Activated T-helper 9 cell treated with anti-CD3 and anti-CD28 coated beads, Interleukin-2, amount 50 U/mL, for 16 hours (primary cell): Measurements from ENCODE around the gene RCBTB1.
A peak's percentile ranks its signal among the peaks of the same experiment; 100 is the strongest.
"Not testable (repeated sequence)": the region's sequence is repeated elsewhere in the genome, so short reads cannot be mapped to it uniquely, and the experiment has no call there.

ENCODE experiments used
- DNase-seq: peaks from one replicate; pipeline ENCODE4 v3.0.0-alpha.2; 2020; ENCODE audit warnings: low read depth

RCBTB1 gene

GRCh38 chr13:49585220-49586157 lies at the start of gene RCBTB1:
RCBTB1 (minus strand) TSS chr13:49585558; CDS start chr13:49567279, 18,279 bp downstream.
- peak; percentile 64 for DNase-seq

- no peak for DNase-seq
These were observed 48.4 kb upstream of the RCBTB1 start for GRCh38 chr13:49633710-49634109.

- no peak for DNase-seq
These were observed 46.8 kb upstream of the RCBTB1 start for GRCh38 chr13:49632156-49632555.

DNA sequence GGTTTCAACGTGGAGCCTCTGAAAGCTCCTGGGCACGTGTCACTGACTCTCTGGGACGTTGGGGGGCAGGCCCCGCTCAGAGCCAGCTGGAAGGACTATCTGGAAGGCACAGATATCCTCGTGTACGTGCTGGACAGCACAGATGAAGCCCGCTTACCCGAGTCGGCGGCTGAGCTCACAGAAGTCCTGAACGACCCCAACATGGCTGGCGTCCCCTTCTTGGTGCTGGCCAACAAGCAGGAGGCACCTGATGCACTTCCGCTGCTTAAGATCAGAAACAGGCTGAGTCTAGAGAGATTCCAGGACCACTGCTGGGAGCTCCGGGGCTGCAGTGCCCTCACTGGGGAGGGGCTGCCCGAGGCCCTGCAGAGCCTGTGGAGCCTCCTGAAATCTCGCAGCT lies 45.2 kb upstream of the RCBTB1 start:
- no peak for DNase-seq

- DNase-seq: no peak
These were observed 44.6 kb upstream of the RCBTB1 start for GRCh38 chr13:49629947-49630346.

- no peak for DNase-seq
These were observed 44.0 kb upstream of the RCBTB1 start for GRCh38 chr13:49629196-49629938.

DNA sequence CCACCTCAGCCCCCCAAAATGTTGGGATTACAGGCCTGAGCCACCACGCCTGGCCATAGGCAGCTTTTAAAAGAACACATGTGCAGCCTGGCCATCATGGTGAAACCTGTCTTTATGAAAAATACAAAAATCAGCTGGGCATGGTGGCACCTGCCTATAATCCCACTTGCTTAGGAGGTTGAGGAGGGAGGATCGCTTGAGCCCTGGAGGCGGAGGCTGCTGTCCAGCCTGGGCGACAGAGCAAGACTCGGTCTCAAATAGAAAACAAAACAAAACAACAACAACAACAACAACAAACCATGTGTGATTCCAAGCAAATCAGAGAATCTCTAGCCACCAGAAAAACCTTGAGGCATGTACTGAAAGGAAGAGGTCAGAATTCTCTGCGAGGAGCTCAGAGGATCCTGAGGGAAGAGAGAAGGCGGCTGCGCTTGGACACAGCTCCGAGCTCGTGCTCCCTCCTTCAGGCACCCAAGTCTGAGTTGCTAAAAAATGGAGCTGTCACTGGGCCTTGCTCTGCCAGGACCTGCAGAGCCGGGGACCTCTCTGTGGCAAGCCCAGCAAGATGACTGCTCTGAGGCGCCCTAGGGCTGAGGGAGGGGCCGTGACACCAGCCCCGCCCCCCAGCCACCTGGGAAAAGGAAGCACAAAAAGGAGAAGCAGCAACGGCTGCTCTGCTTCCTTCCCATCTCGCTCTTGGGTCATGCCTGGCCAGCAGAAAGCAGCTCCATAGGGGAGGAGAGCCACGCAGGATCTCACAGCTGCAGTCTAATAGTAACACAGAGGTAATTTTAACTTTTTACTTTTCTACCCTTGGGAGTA lies 42.7 kb upstream of the RCBTB1 start, which contains the start of gene ARL11:
TSS of gene ARL11 (plus strand) at position 677 of the 822 bp plus-strand sequence. CDS start 1,941 bp downstream, outside the sequence.
- DNase-seq: peak; percentile 16

- DNase-seq: no peak
These were observed 40.2 kb upstream of the RCBTB1 start for GRCh38 chr13:49625392-49626079.

GRCh38 chr13:49624229-49624628 lies 38.9 kb upstream of the RCBTB1 start:
- no peak for DNase-seq

GRCh38 chr13:49622174-49622946 lies 37.0 kb upstream of the RCBTB1 start:
- DNase-seq: no peak

GRCh38 chr13:49620170-49620621 lies 34.8 kb upstream of the RCBTB1 start:
- DNase-seq: no peak

GRCh38 chr13:49616676-49617065 lies 31.3 kb upstream of the RCBTB1 start:
- no peak for DNase-seq

DNA sequence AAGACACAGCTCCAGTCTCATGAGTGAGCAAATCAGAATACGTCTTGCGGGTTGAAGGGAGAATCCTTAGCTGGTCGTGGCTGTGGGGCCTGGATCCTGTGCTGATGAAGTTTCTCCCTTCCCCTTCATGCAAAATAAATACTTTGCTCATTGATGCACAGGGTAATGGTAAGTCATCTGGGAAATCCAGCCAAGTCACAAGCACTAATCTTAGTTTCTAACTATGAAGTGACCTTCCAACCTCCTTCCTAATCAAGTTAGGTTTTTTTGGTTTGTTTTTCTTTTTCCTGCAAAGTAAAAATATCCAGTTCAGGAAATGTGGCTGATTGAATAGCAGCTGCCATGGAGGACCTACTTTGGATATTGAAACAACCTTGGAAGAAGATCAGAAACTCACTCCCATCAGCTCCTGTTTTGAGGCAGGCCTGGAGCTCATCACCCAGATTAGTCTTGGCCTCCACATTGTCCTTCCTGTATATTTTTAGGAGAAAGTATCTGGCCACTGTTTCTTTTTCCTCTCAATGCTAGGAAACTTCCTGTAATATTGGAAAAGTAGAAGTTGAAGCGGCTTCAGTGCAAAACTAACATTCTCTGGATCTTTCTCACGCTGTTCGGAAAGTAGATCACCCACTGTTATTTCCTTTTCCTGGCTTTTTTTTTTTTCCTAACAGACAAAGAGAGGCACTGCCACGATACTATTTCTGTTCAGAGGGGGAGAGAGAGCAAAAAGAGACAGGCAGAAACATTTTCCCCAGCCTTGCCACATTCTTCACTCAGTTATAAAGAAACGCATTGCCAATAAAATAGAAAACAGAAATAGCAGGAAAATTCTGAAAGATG lies 30.7 kb upstream of the RCBTB1 start:
- DNase-seq: no peak

- not testable (repeated sequence) for DNase-seq
These were observed 26.7 kb upstream of the RCBTB1 start for GRCh38 chr13:49612042-49612441.

DNA sequence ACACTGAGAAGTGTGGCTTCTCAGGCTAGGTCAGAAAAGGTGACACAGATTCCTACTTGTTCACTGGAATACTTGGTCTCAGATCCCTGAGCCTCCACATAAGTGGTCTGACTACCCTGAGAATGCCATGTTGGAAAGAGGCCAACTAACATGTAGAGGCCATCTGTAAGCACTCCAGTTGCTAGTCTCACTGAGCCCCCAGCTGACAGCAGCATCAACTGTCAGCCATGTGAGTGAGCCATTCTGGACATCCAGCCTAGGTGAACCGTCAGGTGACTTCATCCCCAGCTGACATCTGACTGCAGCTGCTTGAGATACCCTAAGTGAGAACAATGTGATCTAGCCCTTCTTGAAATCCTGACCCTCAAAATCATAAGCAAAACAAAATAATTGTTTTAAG lies 24.8 kb upstream of the RCBTB1 start:
- DNase-seq: no peak

DNA sequence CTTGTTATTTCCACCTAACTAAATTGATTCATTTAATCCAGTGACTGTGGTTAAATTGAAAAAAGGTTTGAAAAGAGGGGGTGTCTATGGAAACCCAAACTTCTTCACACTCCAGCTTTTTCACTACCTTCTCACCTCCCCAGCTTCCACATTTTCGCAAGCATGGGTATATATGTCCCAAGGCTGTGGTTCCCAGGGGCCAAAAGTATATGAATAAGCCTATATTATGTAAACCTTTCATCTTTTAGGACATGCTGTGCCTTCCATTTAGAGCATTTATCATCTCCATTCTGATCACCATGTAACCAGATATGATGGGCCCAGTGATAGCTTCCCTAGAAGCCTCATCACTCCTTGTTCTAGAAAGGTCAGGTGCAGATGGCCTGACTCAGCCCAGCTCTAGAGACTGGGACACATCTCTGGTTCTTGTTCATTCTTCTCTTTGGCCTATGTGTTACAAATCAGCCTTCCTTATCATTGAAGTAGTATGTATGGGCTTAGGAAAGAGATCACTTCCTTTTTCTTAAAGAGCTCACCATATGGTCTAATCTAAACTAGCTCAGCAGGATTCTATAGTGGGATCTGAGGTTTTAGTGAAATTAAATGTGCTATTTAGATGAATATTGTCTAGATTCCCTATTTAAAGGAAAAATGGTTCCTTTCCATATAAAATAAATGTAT lies 23.4 kb upstream of the RCBTB1 start:
- DNase-seq: no peak

- DNase-seq: no peak
These were observed 22.4 kb upstream of the RCBTB1 start for GRCh38 chr13:49607761-49608160.

- peak; percentile 69 for DNase-seq
These were observed 21.6 kb upstream of the RCBTB1 start for GRCh38 chr13:49606747-49607648.
